MM.1S (cell line): ENCODE data around the gene TTC39C.

Experiments used
- DNase-seq: peaks from one replicate; pipeline ENCODE4 v3.0.0-alpha.2; 2015
- H2AFZ ChIP-seq: fragments of 300-600 bp; sonication (generic); 2 replicates; pipeline ENCODE4 v1.6.0; 2016; ENCODE audit warnings: antibody characterized with exemption, low read length
- H3F3A ChIP-seq: fragments of 300-600 bp; sonication (generic); 2 replicates; pipeline ENCODE4 v1.6.1; 2016; ENCODE audit warnings: mild to moderate bottlenecking, antibody characterized with exemption, low read length, moderate library complexity, mixed read lengths; ENCODE audit not compliant: insufficient read depth
- H3K27ac ChIP-seq: fragments of 300-600 bp; sonication (generic); 2 replicates; pipeline ENCODE4 v1.5.1; 2016; ENCODE audit warnings: mild to moderate bottlenecking, low read length
- H3K27me3 ChIP-seq: fragments of 300-600 bp; sonication (generic); replicated peaks from 2 replicates; pipeline ENCODE4 v1.6.0; 2016; ENCODE audit warnings: low read length; ENCODE audit not compliant: insufficient read depth
- H3K36me3 ChIP-seq: fragments of 300-600 bp; sonication (generic); replicated peaks from 2 replicates; pipeline ENCODE4 v1.6.1; 2016; ENCODE audit warnings: mild to moderate bottlenecking, low read length, mixed read lengths; ENCODE audit not compliant: insufficient read depth
- H3K4me1 ChIP-seq: fragments of 300-600 bp; sonication (generic); 2 replicates; pipeline ENCODE4 v1.6.1; 2016; ENCODE audit warnings: low read length, mixed read lengths
- H3K4me2 ChIP-seq: fragments of 300-600 bp; sonication (generic); 2 replicates; pipeline ENCODE4 v1.6.0; 2016; ENCODE audit warnings: low read depth, low read length
- H3K4me3 ChIP-seq: fragments of 300-600 bp; sonication (generic); 2 replicates; pipeline ENCODE4 v1.5.1; 2016; ENCODE audit warnings: low read length, mixed read lengths
- H3K79me2 ChIP-seq: fragments of 300-600 bp; sonication (generic); 2 replicates; pipeline ENCODE4 v1.6.1; 2016; ENCODE audit warnings: mixed run types, low read length, mixed read lengths
- H3K9ac ChIP-seq: fragments of 300-600 bp; sonication (generic); 2 replicates; pipeline ENCODE4 v1.6.1; 2016; ENCODE audit warnings: low read length, mixed read lengths
- H3K9me2 ChIP-seq: fragments of 300-600 bp; sonication (generic); replicated peaks from 2 replicates; pipeline ENCODE4 v1.6.1; 2016; ENCODE audit warnings: mild to moderate bottlenecking, low read length, mixed read lengths; ENCODE audit not compliant: insufficient read depth
- H3K9me3 ChIP-seq: fragments of 300-600 bp; sonication (generic); replicated peaks from 2 replicates; pipeline ENCODE4 v1.6.1; 2016; ENCODE audit warnings: mild to moderate bottlenecking, low read length, mixed read lengths; ENCODE audit not compliant: insufficient read depth
- H4K20me1 ChIP-seq: fragments of 300-600 bp; sonication (generic); 2 replicates; pipeline ENCODE4 v1.6.1; 2016; ENCODE audit warnings: mild to moderate bottlenecking, low read length, moderate library complexity, mixed read lengths; ENCODE audit not compliant: insufficient read depth
- EZH2 ChIP-seq: fragments of 300-600 bp; sonication (generic); optimal IDR thresholded peaks from 2 replicates; pipeline ENCODE3; 2017; ENCODE audit warnings: low read depth, mild to moderate bottlenecking, antibody characterized with exemption, low read length, mixed read lengths
- EZH2phosphoT487 ChIP-seq: fragments of 300-600 bp; sonication (generic); IDR thresholded peaks from 2 replicates; pipeline ENCODE4 v1.6.1; 2018; ENCODE audit warnings: antibody characterized with exemption, low read length
- TF ChIP-seq, protein P1 (sequence below): fragments of 300-600 bp; sonication (generic); IDR thresholded peaks from 2 replicates; pipeline ENCODE4 v1.5.1; 2016; ENCODE audit warnings: antibody characterized with exemption, low read length, mixed read lengths

The TTC39C gene

DNA sequence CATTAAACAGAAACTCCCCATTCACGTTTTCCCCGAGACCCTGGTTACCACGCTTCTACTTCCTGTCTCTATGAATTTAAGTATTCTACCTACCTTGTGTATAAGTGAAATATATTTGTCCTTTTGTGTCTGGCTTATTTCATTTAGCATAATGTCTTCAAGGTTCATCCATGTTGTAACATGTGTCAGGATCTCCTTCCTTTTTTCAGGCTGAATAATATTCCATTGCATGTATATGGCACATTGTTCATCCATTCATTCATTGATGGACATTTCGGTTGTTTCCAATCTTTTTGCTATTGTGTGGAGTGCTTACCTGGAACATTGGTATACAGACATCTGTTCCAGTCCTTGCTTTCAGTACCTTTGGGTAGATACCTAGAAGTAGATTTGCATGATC is 106.1 kb downstream of the TTC39C start:
- DNase-seq, result no peak
- Histone ChIP-seq H3F3A (no peaks in the 10 kb centered on the region), H3K27me3 (no peaks in the 10 kb centered on the region), H3K79me2 (no peaks in the 10 kb centered on the region), H3K4me2 (no peak overlapping the region), H3K9ac (no peak overlapping the region), H3K27ac (no peak overlapping the region), H3K36me3 (no peaks in the 10 kb centered on the region), H3K4me1 (no peaks in the 10 kb centered on the region), H3K9me2 (no peaks in the 10 kb centered on the region), H4K20me1 (no peaks in the 10 kb centered on the region), H3K9me3 (no peaks in the 10 kb centered on the region), H2AFZ (no peak overlapping the region), H3K4me3 (no peak overlapping the region)
- TF ChIP-seq EZH2, result no peak
- no peak for TF ChIP-seq EZH2phosphoT487
- TF ChIP-seq, protein P1, sequence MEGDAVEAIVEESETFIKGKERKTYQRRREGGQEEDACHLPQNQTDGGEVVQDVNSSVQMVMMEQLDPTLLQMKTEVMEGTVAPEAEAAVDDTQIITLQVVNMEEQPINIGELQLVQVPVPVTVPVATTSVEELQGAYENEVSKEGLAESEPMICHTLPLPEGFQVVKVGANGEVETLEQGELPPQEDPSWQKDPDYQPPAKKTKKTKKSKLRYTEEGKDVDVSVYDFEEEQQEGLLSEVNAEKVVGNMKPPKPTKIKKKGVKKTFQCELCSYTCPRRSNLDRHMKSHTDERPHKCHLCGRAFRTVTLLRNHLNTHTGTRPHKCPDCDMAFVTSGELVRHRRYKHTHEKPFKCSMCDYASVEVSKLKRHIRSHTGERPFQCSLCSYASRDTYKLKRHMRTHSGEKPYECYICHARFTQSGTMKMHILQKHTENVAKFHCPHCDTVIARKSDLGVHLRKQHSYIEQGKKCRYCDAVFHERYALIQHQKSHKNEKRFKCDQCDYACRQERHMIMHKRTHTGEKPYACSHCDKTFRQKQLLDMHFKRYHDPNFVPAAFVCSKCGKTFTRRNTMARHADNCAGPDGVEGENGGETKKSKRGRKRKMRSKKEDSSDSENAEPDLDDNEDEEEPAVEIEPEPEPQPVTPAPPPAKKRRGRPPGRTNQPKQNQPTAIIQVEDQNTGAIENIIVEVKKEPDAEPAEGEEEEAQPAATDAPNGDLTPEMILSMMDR, result no peak

DNA sequence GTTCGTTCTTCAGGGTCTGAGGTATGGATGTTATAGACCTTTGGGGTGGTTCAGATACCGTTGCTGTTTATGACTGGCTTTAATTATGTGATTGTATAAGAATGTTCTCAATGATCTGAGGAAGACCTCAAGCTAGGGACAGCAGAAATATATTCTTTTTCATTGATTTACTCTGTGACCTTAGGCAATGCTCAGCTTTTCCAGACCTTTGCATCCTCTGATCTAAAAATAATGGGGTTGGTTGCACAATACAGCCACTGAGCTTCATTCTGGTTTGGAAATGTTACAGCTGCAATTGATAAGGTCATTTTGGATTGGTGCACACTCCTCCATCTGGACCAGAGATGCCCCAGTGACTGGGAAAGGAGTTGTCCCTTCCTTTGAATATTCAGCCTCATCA is 107.1 kb downstream of the TTC39C start:
- no peaks in the 10 kb centered on the region for H3K79me2 ChIP-seq
- DNase-seq, result no peak
- no peaks in the 10 kb centered on the region for H3K9me3 ChIP-seq
- H3K4me2 ChIP-seq, result no peak overlapping the region
- no peaks in the 10 kb centered on the region for H3K9me2 ChIP-seq
- H3K4me1 ChIP-seq, result no peaks in the 10 kb centered on the region
- no peak overlapping the region for H2AFZ ChIP-seq
- no peaks in the 10 kb centered on the region for H4K20me1 ChIP-seq
- H3K27ac ChIP-seq, result no peak overlapping the region
- no peaks in the 10 kb centered on the region for H3K36me3 ChIP-seq
- H3F3A ChIP-seq, result no peaks in the 10 kb centered on the region
- H3K9ac ChIP-seq, result no peak overlapping the region
- TF ChIP-seq, protein P1, result no peak
- TF ChIP-seq EZH2phosphoT487 (no peak), EZH2 (no peak)
- H3K27me3 ChIP-seq, result no peaks in the 10 kb centered on the region
- no peak overlapping the region for H3K4me3 ChIP-seq

DNA sequence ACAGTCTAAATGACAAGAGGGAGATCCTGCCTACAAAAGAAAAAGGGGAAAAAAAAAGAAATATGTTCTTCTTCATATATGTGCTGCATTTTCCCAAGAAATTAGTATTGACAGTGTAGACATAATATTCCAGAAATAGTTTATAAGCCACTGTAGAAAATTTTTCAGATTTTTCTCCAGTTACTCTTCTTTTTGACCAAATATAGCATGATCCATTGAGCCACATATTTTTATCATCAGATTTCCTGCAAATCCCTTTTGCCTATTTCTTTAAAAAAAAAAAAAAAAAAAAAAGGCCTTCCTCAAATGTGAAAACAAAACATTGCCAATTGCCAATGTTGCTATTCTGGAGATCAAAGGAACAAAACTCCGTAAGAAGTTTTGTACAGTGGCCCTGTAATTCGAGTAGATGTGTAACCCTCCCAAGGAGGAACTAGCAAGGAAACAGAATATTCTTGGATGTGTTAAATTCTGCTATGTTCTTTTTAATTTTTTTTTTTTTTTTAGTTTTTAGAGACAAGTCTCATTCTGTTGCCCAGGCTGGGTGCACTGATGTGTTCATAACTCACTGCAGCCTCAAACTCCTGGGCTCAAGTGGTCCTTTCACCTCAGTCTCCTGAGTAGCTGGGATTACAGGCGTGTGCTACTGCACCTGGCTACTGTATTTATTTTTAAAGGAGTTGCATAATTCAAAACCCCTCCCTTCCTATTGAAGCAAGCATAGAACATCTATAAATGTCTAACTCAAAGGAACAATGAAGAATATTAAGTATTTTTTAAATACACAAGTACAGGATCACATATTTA is 111.8 kb downstream of the TTC39C start:
- H3F3A ChIP-seq, result no peaks in the 10 kb centered on the region
- H2AFZ ChIP-seq, result no peak overlapping the region
- no peak overlapping the region for H3K4me3 ChIP-seq
- no peaks in the 10 kb centered on the region for H3K36me3 ChIP-seq
- H3K9ac ChIP-seq, result no peak overlapping the region
- no peak for DNase-seq
- no peak for TF ChIP-seq EZH2phosphoT487
- TF ChIP-seq EZH2, result no peak
- TF ChIP-seq, protein P1, result no peak
- no peak overlapping the region for H3K27ac ChIP-seq
- no peak overlapping the region for H3K4me2 ChIP-seq
- H3K9me2 ChIP-seq, result no peaks in the 10 kb centered on the region
- no peaks in the 10 kb centered on the region for H4K20me1 ChIP-seq
- H3K9me3 ChIP-seq, result no peaks in the 10 kb centered on the region
- no peaks in the 10 kb centered on the region for H3K27me3 ChIP-seq
- H3K79me2 ChIP-seq, result no peaks in the 10 kb centered on the region
- H3K4me1 ChIP-seq, result no peaks in the 10 kb centered on the region
